Neural progenitor cell (in vitro differentiated cells): Measurements from ENCODE around the gene SDHC. TPM values are rescaled to one million over a fixed set of nuclear protein-coding genes. Genes with fewer than 3 reads are reported as not detected.
"Not testable (repeated sequence)": the region's sequence is repeated elsewhere in the genome, so short reads cannot be mapped to it uniquely, and the experiment has no call there.

Source experiments
- DNase-seq: peaks from one replicate; pipeline ENCODE4 v3.0.0-alpha.2; 2016; ENCODE audit warnings: low spot score
- H2AFZ ChIP-seq: fragments of 200-600 bp; sonication (generic); replicated peaks from 2 replicates; pipeline ENCODE4 v1.6.1; 2016; ENCODE audit warnings: antibody characterized with exemption
- H3F3A ChIP-seq: fragments of 200-600 bp; sonication (generic); 2 replicates; pipeline ENCODE4 v1.6.1; 2016; ENCODE audit warnings: antibody characterized with exemption, low read depth
- H3K27ac ChIP-seq: fragments of 200-600 bp; sonication (generic); 2 replicates; pipeline ENCODE4 v1.5.1; 2016; ENCODE audit warnings: mild to moderate bottlenecking
- H3K27me3 ChIP-seq: fragments of 200-600 bp; sonication (generic); 2 replicates; pipeline ENCODE4 v1.6.1; 2016; ENCODE audit warnings: mild to moderate bottlenecking, moderate library complexity
- H3K36me3 ChIP-seq: fragments of 200-600 bp; sonication (generic); 2 replicates; pipeline ENCODE4 v1.5.1; 2016
- H3K4me1 ChIP-seq: fragments of 200-600 bp; sonication (generic); 2 replicates; pipeline ENCODE4 v1.6.1; 2016; ENCODE audit warnings: mixed run types
- H3K4me2 ChIP-seq: fragments of 200-600 bp; sonication (generic); 2 replicates; pipeline ENCODE4 v1.6.1; 2016
- H3K4me3 ChIP-seq: fragments of 200-600 bp; sonication (generic); 2 replicates; pipeline ENCODE4 v1.5.1; 2016
- H3K79me2 ChIP-seq: fragments of 200-600 bp; sonication (generic); 2 replicates; pipeline ENCODE4 v1.6.1; 2016; ENCODE audit warnings: low read depth
- H3K9ac ChIP-seq: fragments of 200-600 bp; sonication (generic); 2 replicates; pipeline ENCODE4 v1.6.1; 2016
- H3K9me3 ChIP-seq: fragments of 200-600 bp; sonication (generic); 2 replicates; pipeline ENCODE4 v1.5.1; 2016; ENCODE audit warnings: low read depth
- H4K20me1 ChIP-seq: fragments of 200-600 bp; sonication (generic); 2 replicates; pipeline ENCODE4 v1.6.1; 2016; ENCODE audit warnings: low read depth
- H3K27ac Mint-ChIP-seq: 3 replicates; pipeline ENCODE4 v1.8.0; 2021; ENCODE audit warnings: mixed read lengths
- H3K27me3 Mint-ChIP-seq: 2 replicates; pipeline ENCODE4 v1.8.0; 2022; ENCODE audit warnings: low read depth, mild to moderate bottlenecking, inconsistent platforms, moderate library complexity, mixed read lengths; ENCODE audit not compliant: insufficient read depth
- H3K36me3 Mint-ChIP-seq: 3 replicates; pipeline ENCODE4 v1.8.0; 2021; ENCODE audit warnings: mixed read lengths
- H3K4me1 Mint-ChIP-seq: 3 replicates; pipeline ENCODE4 v1.8.0; 2021; ENCODE audit warnings: mixed read lengths
- H3K4me3 Mint-ChIP-seq: 3 replicates; pipeline ENCODE4 v1.8.0; 2021; ENCODE audit warnings: mild to moderate bottlenecking, moderate library complexity, mixed read lengths
- H3K9me3 Mint-ChIP-seq: 3 replicates; pipeline ENCODE4 v1.8.0; 2020; ENCODE audit warnings: mixed read lengths
- EZH2 ChIP-seq: fragments of 200-600 bp; sonication (generic); IDR thresholded peaks from 2 replicates; pipeline ENCODE4 v1.6.1; 2017; ENCODE audit warnings: antibody characterized with exemption, mild to moderate bottlenecking, moderate library complexity
- EZH2phosphoT487 ChIP-seq: fragments of 200-600 bp; sonication (generic); IDR thresholded peaks from 2 replicates; pipeline ENCODE4 v1.6.1; 2017; ENCODE audit warnings: antibody characterized with exemption
- small RNA-seq: library from RNA; depleted of rRNA; stranded (forward); fragments of <200 nt; gene quantifications from one replicate; pipeline ENCODE3, GENCODE V24; 2015
- total RNA-seq: library from RNA; depleted of rRNA; stranded (reverse); fragments of >200 nt; gene quantifications from 2 replicates; pipeline ENCODE4 v1.2.3, GENCODE V29; 2015; ENCODE audit warnings: low replicate concordance
- TF ChIP-seq, protein P1 (sequence below): fragments of 200-600 bp; sonication (generic); IDR thresholded peaks from 2 replicates; pipeline ENCODE4 v1.5.1; 2017; ENCODE audit warnings: antibody characterized with exemption, mild to moderate bottlenecking

Gene SDHC
- total RNA-seq, 1 donor from 2014 or later = 61.2 TPM

GRCh38 chr1:161408429-161409052 lies 94.4 kb downstream of the SDHC start:
- Histone ChIP-seq H2AFZ (no peak overlapping the region), H3K9me3 (no peaks in the 10 kb centered on the region), H3K36me3 (no peaks in the 10 kb centered on the region), H3K4me3 (no peak overlapping the region), H3K79me2 (no peaks in the 10 kb centered on the region), H3K9ac (no peak overlapping the region), H3K27ac (no peak overlapping the region), H3K4me2 (no peak overlapping the region), H3K27me3 (peaks cover 10% of the 10 kb centered on the region), H4K20me1 (no peaks in the 10 kb centered on the region), H3K4me1 (peaks cover 6% of the 10 kb centered on the region), H3F3A (peaks cover 15% of the 10 kb centered on the region)
- TF ChIP-seq, protein P1, sequence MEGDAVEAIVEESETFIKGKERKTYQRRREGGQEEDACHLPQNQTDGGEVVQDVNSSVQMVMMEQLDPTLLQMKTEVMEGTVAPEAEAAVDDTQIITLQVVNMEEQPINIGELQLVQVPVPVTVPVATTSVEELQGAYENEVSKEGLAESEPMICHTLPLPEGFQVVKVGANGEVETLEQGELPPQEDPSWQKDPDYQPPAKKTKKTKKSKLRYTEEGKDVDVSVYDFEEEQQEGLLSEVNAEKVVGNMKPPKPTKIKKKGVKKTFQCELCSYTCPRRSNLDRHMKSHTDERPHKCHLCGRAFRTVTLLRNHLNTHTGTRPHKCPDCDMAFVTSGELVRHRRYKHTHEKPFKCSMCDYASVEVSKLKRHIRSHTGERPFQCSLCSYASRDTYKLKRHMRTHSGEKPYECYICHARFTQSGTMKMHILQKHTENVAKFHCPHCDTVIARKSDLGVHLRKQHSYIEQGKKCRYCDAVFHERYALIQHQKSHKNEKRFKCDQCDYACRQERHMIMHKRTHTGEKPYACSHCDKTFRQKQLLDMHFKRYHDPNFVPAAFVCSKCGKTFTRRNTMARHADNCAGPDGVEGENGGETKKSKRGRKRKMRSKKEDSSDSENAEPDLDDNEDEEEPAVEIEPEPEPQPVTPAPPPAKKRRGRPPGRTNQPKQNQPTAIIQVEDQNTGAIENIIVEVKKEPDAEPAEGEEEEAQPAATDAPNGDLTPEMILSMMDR = no peak
- no peak for TF ChIP-seq EZH2phosphoT487
- TF ChIP-seq EZH2 = no peak
- DNase-seq = no peak
- peaks cover 3% of the 10 kb centered on the region for H3K4me1 Mint-ChIP-seq
- H3K27ac Mint-ChIP-seq = no peak overlapping the region
- no peak overlapping the region for H3K4me3 Mint-ChIP-seq
- no peaks in the 10 kb centered on the region for H3K36me3 Mint-ChIP-seq
- H3K27me3 Mint-ChIP-seq = peaks cover 7% of the 10 kb centered on the region
- H3K9me3 Mint-ChIP-seq = peaks cover 6% of the 10 kb centered on the region

GRCh38 chr1:161409848-161410635 lies 95.9 kb downstream of the SDHC start:
- not testable (repeated sequence) for H3K79me2 ChIP-seq, H3K4me1 Mint-ChIP-seq, H3K36me3 ChIP-seq, H3K27me3 ChIP-seq, H3K27me3 Mint-ChIP-seq, H3K9me3 ChIP-seq, H2AFZ ChIP-seq, H3K27ac ChIP-seq, H3K9me3 Mint-ChIP-seq, H3K36me3 Mint-ChIP-seq, H3K27ac Mint-ChIP-seq, H3K4me1 ChIP-seq, H3K4me3 ChIP-seq, H3K4me2 ChIP-seq, H4K20me1 ChIP-seq, H3K9ac ChIP-seq
- DNase-seq = peak; percentile 40
- H3F3A ChIP-seq = peaks cover 15% of the 10 kb centered on the region
- H3K4me3 Mint-ChIP-seq = peak overlapping the region; percentile 33

DNA sequence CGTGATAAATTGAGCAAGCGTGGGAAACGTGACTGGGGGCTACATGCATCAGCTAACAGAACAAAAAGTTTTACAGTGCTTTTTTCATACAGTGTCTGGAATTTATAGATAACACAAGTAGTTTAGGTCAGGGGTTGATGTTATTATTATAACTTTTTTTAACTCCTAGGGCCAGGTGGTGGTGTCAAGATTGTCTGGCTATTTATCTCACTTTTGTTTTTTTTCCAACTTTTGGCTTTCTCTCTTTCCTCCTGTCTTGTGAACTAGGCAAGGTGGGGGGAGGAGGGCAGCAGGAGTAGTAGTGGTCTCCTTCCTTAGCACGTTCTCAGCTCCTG lies 96.4 kb downstream of the SDHC start:
- not testable (repeated sequence) for H3K4me1 Mint-ChIP-seq, H3K9ac ChIP-seq, H3K79me2 ChIP-seq, H3K4me1 ChIP-seq, H3K4me3 ChIP-seq, H2AFZ ChIP-seq, H3K27ac ChIP-seq, H3K36me3 Mint-ChIP-seq, DNase-seq, H3K9me3 ChIP-seq, H3K4me3 Mint-ChIP-seq, H4K20me1 ChIP-seq, H3K27ac Mint-ChIP-seq, H3K9me3 Mint-ChIP-seq, H3K27me3 ChIP-seq, H3K27me3 Mint-ChIP-seq, H3K4me2 ChIP-seq, H3K36me3 ChIP-seq
- H3F3A ChIP-seq = peaks cover 15% of the 10 kb centered on the region

Small RNA genes lying within 50 kb of the gene (small RNA-seq; reads per million reads assigned to genes)
- not detected for gene AL592295.2
- gene RNU6-481P = not detected

Other genes with a start within 250 kb of the SDHC start
- 0.06 TPM in 1 of 2 replicates, not detected in the other for gene ARHGAP30, start 244.5 kb upstream of the SDHC start, total RNA-seq
- 0.06 TPM in 1 of 2 replicates, not detected in the other for gene NECTIN4, start 224.8 kb upstream of the SDHC start, total RNA-seq
- gene KLHDC9, start 216.0 kb upstream of the SDHC start, total RNA-seq = 12.6 and 22.6 TPM in 2 replicates
- gene PFDN2, start 196.3 kb upstream of the SDHC start, total RNA-seq = 57.6 and 74.1 TPM in 2 replicates
- 39.5 and 46.3 TPM in 2 replicates for gene NIT1, start 196.3 kb upstream of the SDHC start, total RNA-seq
- gene DEDD, start 181.7 kb upstream of the SDHC start, total RNA-seq = 29.7 and 34.8 TPM in 2 replicates
- 114 and 133 TPM in 2 replicates for gene UFC1, start 160.4 kb upstream of the SDHC start, total RNA-seq
- gene USP21, start 154.9 kb upstream of the SDHC start, total RNA-seq = 6.7 and 19.0 TPM in 2 replicates
- gene PPOX, start 148.0 kb upstream of the SDHC start, total RNA-seq = 18.3 and 42.4 TPM in 2 replicates
- 9.5 and 36.5 TPM in 2 replicates for gene B4GALT3, start 136.9 kb upstream of the SDHC start, total RNA-seq
- gene ADAMTS4, start 115.3 kb upstream of the SDHC start, total RNA-seq = 1.3 and 5.4 TPM in 2 replicates
- 105 and 107 TPM in 2 replicates for gene NDUFS2, start 112.0 kb upstream of the SDHC start, total RNA-seq
- gene FCER1G, start 99.1 kb upstream of the SDHC start, total RNA-seq = 0.34 TPM in 1 of 2 replicates, not detected in the other
- gene APOA2, start 90.8 kb upstream of the SDHC start, total RNA-seq = not detected in 2 replicates
- gene TOMM40L, start 88.3 kb upstream of the SDHC start, total RNA-seq = 7.2 and 9.8 TPM in 2 replicates
- not detected in 2 replicates for gene NR1I3, start 76.2 kb upstream of the SDHC start, total RNA-seq
- gene PCP4L1, start 55.6 kb upstream of the SDHC start, total RNA-seq = 0.46 and 0.69 TPM in 2 replicates
- gene MPZ, start 4.4 kb upstream of the SDHC start, total RNA-seq = 1.1 and 2.0 TPM in 2 replicates
- gene CFAP126, start 53.5 kb downstream of the SDHC start, total RNA-seq = not detected in 2 replicates
- gene FCGR2A, start 191.1 kb downstream of the SDHC start, total RNA-seq = 0.53 TPM in 1 of 2 replicates, not detected in the other
- 0.09 TPM in 1 of 2 replicates, not detected in the other for gene HSPA6, start 210.2 kb downstream of the SDHC start, total RNA-seq
- gene FCGR3A, start 235.4 kb downstream of the SDHC start, total RNA-seq = not detected in 2 replicates